Gastrocnemius medialis (tissue), 4 donors: ENCODE results near the gene MCMBP. TPM values are rescaled to one million over a fixed set of nuclear protein-coding genes. Genes with fewer than 3 reads are reported as not detected.
"Not testable (repeated sequence)": the region's sequence is repeated elsewhere in the genome, so short reads cannot be mapped to it uniquely, and the experiment has no call there.

ENCODE experiments used
- ATAC-seq, 2 donors: fragments of 150-250 bp; one replicate each; pipeline ENCODE4 v1.9.1; 2016
- DNase-seq, 2 donors: peaks; one replicate each; pipeline ENCODE4 v3.0.0-alpha.2; 2019
- H3K27ac ChIP-seq, 4 donors: fragments of 200-600 bp; sonication (generic); 1 replicate in 1 of 4; 2 replicates in 3 of 4; pipeline ENCODE4 v1.5.1; 2016 to 2018; ENCODE audit warnings: mild to moderate bottlenecking in 2 of 4, moderate library complexity in 1 of 4
- H3K27me3 ChIP-seq, 3 donors: fragments of 200-600 bp; sonication (generic) in 2 of 3; 1 replicate in 1 of 3; 2 replicates in 2 of 3; pipeline versions ENCODE4 v1.5.1 to v1.6.0; 2016 to 2019; ENCODE audit warnings: mild to moderate bottlenecking in 1 of 3, moderate library complexity in 1 of 3
- H3K36me3 ChIP-seq, 2 donors: fragments of 200-600 bp; sonication (generic) in 1 of 2; one replicate each; pipeline ENCODE4 v1.5.1; 2017 to 2018
- H3K4me1 ChIP-seq, 2 donors: fragments of 200-600 bp; sonication (generic) in 1 of 2; one replicate each; pipeline ENCODE4 v1.5.1; 2016 to 2017; ENCODE audit warnings: mild to moderate bottlenecking in 2 of 2
- H3K4me3 ChIP-seq, 4 donors: fragments of 200-600 bp; sonication (generic) in 3 of 4; 1 replicate in 1 of 4; 2 replicates in 3 of 4; pipeline ENCODE4 v1.5.1; 2016 to 2019; ENCODE audit warnings: mild to moderate bottlenecking in 2 of 4
- H3K9me3 ChIP-seq, 3 donors: fragments of 200-600 bp; sonication (generic) in 2 of 3; 1 replicate in 1 of 3; 2 replicates in 2 of 3; pipeline ENCODE4 v1.5.1; 2016 to 2019
- POLR2A ChIP-seq, 2 donors: fragments of 450-650 bp; IDR thresholded peaks; one replicate each; pipeline ENCODE4 v1.6.1; 2017; ENCODE audit warnings: antibody characterized with exemption in 2 of 2, mild to moderate bottlenecking in 2 of 2, moderate library complexity in 2 of 2
- in situ Hi-C, 4 donors: fragments of 200-750 bp; cut with MboI; loops; one replicate each; pipeline versions ENCODE4 v1.15.0 to v1.8.0; 2017; ENCODE audit warnings: low sequenced_read_pairs in 4 of 4
- intact Hi-C: fragments of 100-400 bp; cut with DNase I; formaldehyde crosslinking; loops from one replicate; pipeline ENCODE4 v1.15.1; 2023; ENCODE audit warnings: low total_unique reads
- total RNA-seq, 4 donors: library from RNA; depleted of rRNA; stranded (reverse); fragments of >200 nt; gene quantifications; one replicate each; pipeline versions ENCODE4 v1.1.0 to v1.2.3, GENCODE V29; 2016
- TF ChIP-seq, protein P1 (sequence below), 5 experiments: fragments of 450-650 bp in 3 of 5; fragments of 200-600 bp in 2 of 5; sonication (generic) in 2 of 5; IDR thresholded peaks in 4 of 5; conservative IDR thresholded peaks in 1 of 5; 1 replicate in 4 of 5; 2 replicates in 1 of 5; pipeline ENCODE4 v1.5.1; 2016 to 2019; ENCODE audit warnings: antibody characterized with exemption in 5 of 5, mild to moderate bottlenecking in 3 of 5, moderate library complexity in 3 of 5

Gene MCMBP
- total RNA-seq, 4 donors from 2014 or later = 28.1 to 43.6 (median 33.2) TPM

GRCh38 chr10:119908166-119908565 is 35.5 kb upstream of the MCMBP start:
- in situ Hi-C loops (no loop called here), intact Hi-C loops (no loop called here)
- Histone ChIP-seq H3K27ac (no peak overlapping the region), H3K9me3 (no peaks in the 10 kb centered on the region), H3K27me3 (no peaks in the 10 kb centered on the region), H3K4me3 (no peak overlapping the region), H3K36me3 (peaks cover 0 to 81% of the 10 kb centered on the region in 2 donors), H3K4me1 (no peaks in the 10 kb centered on the region)
- DNase-seq = no peak
- TF ChIP-seq POLR2A (IDR thresholded peaks at IDR 0.05) = no peak
- TF ChIP-seq, protein P1, sequence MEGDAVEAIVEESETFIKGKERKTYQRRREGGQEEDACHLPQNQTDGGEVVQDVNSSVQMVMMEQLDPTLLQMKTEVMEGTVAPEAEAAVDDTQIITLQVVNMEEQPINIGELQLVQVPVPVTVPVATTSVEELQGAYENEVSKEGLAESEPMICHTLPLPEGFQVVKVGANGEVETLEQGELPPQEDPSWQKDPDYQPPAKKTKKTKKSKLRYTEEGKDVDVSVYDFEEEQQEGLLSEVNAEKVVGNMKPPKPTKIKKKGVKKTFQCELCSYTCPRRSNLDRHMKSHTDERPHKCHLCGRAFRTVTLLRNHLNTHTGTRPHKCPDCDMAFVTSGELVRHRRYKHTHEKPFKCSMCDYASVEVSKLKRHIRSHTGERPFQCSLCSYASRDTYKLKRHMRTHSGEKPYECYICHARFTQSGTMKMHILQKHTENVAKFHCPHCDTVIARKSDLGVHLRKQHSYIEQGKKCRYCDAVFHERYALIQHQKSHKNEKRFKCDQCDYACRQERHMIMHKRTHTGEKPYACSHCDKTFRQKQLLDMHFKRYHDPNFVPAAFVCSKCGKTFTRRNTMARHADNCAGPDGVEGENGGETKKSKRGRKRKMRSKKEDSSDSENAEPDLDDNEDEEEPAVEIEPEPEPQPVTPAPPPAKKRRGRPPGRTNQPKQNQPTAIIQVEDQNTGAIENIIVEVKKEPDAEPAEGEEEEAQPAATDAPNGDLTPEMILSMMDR (IDR thresholded peaks at IDR 0.05 in 4 of 5, conservative IDR thresholded peaks at IDR 0.05 in 1 of 5) = no peak
- no peak for ATAC-seq

GRCh38 chr10:119907695-119908094 is 35.1 kb upstream of the MCMBP start:
- peaks cover 0 to 81% of the 10 kb centered on the region in 2 donors for H3K36me3 ChIP-seq
- H3K4me3 ChIP-seq, H3K4me1 ChIP-seq, DNase-seq, H3K27me3 ChIP-seq, in situ Hi-C loops, ATAC-seq, intact Hi-C loops, H3K27ac ChIP-seq, H3K9me3 ChIP-seq: not testable (repeated sequence)

- peaks cover 0 to 62% of the 10 kb centered on the region in 2 donors for H3K36me3 ChIP-seq
- TF ChIP-seq, protein P1 (IDR thresholded peaks at IDR 0.05 in 4 of 5, conservative IDR thresholded peaks at IDR 0.05 in 1 of 5) = no peak
- TF ChIP-seq POLR2A (IDR thresholded peaks at IDR 0.05) = no peak
- no peak for DNase-seq
- no peak overlapping the region for H3K4me3 ChIP-seq
- ATAC-seq = no peak
- in situ Hi-C loops (no loop called here), intact Hi-C loops (no loop called here)
- no peaks in the 10 kb centered on the region for H3K4me1 ChIP-seq
- no peaks in the 10 kb centered on the region for H3K9me3 ChIP-seq
- no peaks in the 10 kb centered on the region for H3K27me3 ChIP-seq
- H3K27ac ChIP-seq = no peak overlapping the region
Measured at GRCh38 chr10:119903946-119904666, 31.5 kb upstream of the MCMBP start.

DNA sequence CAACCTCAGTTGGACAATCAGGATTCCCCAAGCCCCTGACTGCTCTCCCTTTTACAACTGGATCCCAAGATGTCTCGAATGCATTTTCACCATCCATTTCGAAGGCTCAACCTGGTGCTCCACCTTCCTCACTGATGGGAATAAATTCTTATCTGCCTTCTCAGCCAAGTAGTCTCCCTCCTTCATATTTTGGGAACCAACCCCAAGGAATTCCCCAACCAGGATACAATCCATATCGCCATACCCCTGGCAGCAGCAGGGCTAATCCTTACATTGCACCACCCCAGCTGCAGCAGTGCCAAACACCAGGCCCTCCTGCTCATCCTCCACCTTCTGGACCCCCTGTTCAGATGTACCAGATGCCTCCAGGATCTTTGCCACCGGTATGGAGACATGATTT is 25.9 kb upstream of the MCMBP start:
- Histone ChIP-seq H3K27me3 (no peaks in the 10 kb centered on the region), H3K4me3 (no peak overlapping the region), H3K27ac (no peak overlapping the region), H3K9me3 (no peaks in the 10 kb centered on the region), H3K4me1 (peaks cover 20 to 23% of the 10 kb centered on the region in 2 donors), H3K36me3 (peaks cover 0 to 27% of the 10 kb centered on the region in 2 donors)
- in situ Hi-C loops = no loop called here
- no peak for DNase-seq
- no peak for ATAC-seq
- intact Hi-C loops = no loop called here
- TF ChIP-seq, protein P1 (IDR thresholded peaks at IDR 0.05 in 4 of 5, conservative IDR thresholded peaks at IDR 0.05 in 1 of 5) = no peak
- no peak for TF ChIP-seq POLR2A (IDR thresholded peaks at IDR 0.05)

DNA sequence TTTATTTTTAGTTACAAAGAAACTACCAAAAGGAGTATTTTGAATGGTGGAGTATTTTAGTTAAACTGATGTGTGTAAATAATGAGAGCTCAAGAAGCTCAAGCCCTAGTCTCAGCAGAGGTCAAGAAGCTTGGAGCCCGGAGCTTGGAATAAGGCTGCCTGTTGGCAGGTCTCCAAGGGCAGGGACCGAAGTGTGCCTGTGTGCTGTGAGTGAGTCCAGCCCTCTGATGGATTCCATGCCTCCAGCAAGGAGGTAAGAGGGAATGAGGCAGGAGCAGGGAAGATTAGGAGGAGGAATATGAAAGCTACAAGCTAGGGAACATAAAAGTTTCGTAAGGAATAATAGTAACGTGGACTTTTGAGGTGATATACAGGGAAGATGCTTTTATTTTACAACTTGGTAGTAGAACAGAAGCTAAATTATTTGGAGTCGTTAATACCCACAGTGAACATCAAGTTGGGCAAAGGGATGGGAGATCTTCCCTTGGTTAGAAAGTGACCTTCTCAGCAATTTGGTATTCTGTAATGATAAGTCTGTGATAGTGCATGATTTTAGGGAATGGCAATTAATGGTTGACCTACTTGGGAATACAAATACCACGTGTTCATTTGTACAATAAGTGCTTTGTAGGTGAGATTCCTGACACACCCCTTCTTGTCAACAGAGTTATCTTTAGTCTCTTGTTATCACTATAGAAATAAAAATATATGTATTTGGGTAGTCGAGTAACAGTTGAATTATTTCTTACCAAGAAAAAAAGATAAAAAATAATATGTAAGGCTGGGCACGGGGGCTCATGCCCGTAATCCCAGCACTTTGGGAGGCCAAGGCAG is 24.5 kb upstream of the MCMBP start:
- in situ Hi-C loops = no loop called here
- Histone ChIP-seq H3K9me3 (no peaks in the 10 kb centered on the region), H3K27ac (peak overlapping the region in 2 of 4 donors; percentile 12 to 42), H3K36me3 (peaks cover 0 to 15% of the 10 kb centered on the region in 2 donors), H3K4me1 (peaks cover 28 to 29% of the 10 kb centered on the region in 2 donors), H3K27me3 (no peaks in the 10 kb centered on the region), H3K4me3 (no peak overlapping the region)
- DNase-seq (no peak), ATAC-seq (no peak)
- intact Hi-C loops = no loop called here
- no peak for TF ChIP-seq POLR2A (IDR thresholded peaks at IDR 0.05)
- TF ChIP-seq, protein P1 (IDR thresholded peaks at IDR 0.05 in 4 of 5, conservative IDR thresholded peaks at IDR 0.05 in 1 of 5) = no peak
